GM18499 (cell line): Measurements from ENCODE around the gene ZBTB37.
"Not testable (repeated sequence)": the region's sequence is repeated elsewhere in the genome, so short reads cannot be mapped to it uniquely, and the experiment has no call there.

ENCODE experiments used
- ATAC-seq: cut with Tn5 transposase; IDR thresholded peaks from one replicate; pipeline ENCODE4 v1.9.1; 2021; ENCODE audit warnings: moderate number of reproducible peaks; ENCODE audit not compliant: insufficient read depth, unreplicated experiment

The ZBTB37 gene

DNA sequence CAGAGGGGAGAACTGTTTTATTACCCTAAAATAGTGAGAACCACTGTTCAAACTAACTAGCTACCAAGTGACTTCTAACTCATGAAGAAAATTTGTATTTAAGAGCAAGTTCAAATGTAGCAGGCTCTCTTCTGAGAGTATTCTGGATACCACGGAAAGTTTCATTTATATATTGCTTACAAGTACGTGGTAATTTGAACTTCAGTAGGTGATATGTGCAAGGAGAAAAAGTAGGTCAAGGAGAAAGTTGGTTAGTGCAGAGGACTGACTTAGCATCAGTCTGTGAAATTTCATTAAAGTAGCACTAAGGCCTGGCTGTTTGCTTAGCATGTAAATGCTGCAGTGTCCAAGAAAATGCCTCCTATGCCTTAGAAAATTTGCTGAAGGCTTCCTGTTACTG lies 32.2 kb downstream of the ZBTB37 start:
- no peak for ATAC-seq

DNA sequence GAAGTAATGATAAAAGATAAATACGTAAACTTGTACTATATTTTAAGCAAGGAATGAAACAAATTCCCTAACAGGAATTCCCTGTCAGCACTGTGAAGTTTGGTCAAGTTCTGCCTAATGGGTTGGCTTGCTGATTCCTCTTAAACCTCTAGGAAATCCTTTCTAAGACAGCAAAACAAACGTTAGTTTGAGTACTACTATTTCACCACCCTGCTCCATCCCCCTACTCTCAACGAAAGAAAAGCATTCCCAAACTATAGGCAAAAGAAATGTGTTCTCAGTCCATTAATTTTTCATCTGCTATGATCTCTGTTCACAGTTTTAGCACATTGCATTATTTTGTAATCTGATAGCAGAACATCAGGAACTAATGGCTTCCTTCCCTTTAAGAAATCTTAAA lies 32.8 kb downstream of the ZBTB37 start:
- no peak for ATAC-seq

DNA sequence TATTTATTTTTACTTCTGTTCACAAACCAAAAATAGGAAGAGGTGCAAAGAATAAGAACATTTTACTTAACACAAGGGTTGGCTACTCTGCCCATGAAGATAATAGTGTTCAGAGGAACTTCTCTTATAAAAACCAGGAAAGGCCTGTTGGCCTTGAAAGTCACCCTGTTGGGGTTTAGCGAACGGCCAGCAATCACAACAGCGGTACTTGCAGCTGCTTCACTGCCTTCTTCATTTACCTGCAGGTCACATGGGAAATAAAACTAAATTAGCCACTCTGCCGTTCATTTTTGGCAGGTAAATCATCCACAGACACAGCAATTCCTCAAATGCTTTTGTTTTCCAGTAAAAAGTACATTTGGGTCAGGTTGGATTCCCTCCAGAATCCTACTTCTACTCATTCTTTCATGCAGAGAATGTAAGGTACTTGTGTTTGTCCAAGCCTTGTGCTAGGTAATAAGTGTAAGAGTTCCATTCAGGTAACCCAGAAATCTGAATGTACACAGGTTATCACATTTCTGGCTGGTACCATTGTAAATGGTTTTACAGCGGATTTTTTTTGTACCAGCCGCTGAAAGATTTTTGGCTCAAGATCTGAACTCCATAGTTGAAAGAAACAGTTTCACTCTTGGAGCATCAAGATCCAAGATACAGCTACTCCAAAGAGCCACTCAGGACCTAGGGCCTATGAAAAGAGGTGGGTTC lies 35.8 kb downstream of the ZBTB37 start:
- no peak for ATAC-seq

DNA sequence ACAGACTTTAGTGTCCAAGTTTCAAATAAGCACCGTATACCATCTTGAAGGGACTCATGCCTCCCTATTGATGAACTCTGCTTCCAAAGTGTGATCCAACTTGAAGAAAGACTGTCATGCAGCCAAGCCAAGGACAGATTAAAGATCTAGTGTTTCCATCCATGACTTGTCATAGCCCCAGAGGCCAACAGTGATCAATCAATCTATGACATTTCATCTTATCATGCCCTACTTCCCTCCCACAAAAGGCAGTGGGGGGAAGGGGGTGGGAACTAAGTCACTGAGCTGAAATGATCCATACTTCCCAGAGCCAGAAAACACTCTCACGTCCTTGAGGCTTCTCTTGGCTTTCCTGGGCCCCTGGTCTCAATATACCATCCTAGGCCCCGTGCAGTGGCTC lies 44.9 kb downstream of the ZBTB37 start:
- no peak for ATAC-seq

DNA sequence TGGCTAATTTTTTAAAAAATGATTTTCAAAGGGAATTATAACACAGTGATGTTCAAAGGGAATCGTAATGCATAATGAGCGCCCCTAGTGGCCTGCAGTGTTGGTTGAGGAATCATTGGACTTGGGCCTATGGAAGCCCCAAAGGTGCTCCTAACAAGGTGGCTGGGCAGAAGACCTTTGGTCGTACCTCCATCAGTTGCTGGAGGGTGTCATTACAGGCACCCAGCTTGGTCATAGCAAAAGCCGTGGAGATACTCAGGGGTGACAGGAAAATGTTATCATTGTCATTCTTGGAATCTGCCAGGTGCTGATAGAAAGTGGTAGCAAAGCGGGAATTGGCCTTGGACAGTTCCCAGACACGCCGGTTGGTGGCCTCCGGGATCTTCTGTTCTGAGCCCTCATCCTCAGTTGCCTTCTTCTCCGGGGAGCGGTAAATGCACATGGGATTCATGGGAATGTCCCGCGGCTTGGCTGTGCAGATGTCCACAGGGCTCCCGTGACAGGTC lies 46.2 kb downstream of the ZBTB37 start:
- ATAC-seq: no peak

DNA sequence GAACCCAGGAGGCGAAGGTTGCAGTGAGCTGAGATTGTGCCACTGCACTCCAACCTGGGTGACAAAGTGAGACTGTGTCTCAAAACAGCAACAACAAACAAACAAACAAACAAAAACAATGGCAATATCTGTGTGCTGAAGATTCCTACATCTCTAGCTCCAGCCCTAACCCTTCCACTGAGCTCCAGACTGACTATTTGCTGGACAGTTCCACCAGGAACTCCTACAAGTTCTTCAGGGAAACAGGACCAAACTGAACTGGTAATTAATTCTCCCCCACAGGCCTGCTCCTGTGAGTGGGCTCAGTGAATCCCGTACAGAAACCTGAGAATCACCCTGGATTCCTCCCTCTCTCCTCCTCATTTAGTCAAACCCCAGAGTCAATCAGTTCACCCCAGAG lies 47.4 kb downstream of the ZBTB37 start:
- ATAC-seq: no peak

DNA sequence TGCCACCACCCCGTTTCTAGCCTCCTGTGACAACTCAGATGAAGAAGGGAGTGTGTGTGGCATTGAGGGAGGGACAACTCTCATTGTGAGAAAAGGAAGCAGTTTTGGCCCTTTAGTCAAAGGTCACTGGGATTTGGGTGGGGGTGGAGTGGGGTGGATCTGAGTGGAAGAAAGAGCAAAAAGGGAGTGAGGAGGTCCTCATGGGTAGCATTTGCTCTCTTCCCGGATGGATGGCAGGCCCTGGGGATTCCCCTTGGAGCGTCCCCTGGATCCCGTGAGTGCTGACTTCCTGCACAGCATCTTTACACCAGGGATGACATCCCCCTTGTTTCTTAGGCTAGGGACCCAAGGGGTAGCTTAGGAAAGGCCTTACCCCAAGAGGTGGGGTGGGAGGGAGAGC lies 48.5 kb downstream of the ZBTB37 start:
- no peak for ATAC-seq

DNA sequence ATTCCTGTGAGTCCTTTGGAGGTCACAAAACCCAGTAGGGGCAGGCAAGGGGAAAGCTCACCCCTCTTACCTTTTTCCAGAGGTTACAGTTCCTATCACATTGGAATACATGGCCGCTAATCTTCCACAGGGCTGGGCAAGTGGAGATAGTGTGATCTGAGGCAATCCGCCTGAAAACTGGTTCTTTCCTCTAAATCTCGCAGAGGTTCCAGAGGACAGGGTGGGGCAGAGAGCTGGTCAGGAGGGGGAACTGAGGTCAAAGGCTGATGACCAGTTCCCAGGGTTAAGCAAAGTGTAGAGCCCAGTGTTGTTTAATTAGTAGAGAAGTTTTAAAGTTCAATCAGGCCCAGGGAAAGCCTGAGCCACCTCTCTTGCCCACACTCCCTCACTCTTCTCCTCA lies 49.0 kb downstream of the ZBTB37 start, which contains the start of gene SERPINC1:
TSS of gene SERPINC1 (minus strand) at position 179 of the 400 bp plus-strand sequence. CDS start at position 111, 68 bp downstream.
- ATAC-seq: no peak

DNA sequence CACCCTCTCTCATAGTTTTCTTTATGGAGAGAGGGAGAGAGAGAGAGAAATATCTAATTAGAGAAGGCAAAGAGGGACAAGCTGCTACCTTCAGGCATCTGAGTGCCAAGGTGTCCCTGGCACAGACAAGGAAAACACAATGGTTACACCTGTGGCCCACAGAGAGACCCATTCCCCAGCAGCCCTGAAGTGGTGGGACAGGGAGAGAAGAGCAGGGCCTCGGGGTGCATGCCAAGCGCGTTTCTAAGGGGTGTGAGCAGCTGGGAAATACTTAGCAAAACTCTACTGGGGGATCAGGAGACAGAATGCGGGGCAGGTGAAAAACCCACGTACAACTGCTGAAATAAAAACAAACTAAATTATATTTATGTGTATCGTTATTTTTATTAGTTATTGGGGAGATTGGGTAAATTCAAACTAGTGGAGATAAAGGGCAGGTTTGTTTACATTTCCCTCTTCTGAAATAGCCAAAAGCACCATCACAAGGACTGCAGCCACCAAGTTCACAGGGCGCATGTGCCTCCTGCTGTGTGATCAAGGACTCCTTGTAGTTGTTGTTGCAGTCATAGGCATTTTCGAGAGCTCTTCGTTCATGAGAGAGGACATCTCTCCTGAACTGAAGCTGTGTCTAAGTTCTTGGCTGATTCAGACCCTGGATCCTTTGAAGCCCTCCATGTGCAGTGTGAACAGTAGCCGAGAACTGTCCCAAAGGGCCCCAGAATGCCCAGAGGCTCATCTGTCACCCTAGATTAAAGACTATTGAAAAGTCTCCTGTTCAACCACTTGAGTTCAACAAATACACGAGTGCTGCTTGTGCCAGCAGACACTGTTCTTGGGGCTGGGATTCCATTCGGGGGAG lies 49.7 kb downstream of the ZBTB37 start:
- no peak for ATAC-seq

DNA sequence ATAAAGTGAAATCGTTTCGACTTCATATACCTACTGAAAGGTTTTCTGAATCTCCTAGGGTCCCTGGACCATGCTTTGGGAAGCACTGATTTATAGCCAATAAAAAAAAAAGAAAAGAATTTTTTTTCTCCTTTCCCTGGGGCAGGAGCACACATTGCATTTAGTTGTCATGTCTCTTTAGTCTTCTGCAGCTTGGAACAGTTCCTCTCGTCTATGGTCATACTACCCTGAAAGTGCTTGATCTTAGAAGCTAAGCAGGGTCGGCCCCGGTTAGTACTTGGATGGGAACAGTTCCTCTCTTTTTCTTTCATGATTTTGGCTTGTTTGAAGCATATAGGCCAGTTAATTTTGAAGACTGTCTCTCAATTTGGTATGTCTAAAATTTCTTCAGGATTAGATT lies 52.7 kb downstream of the ZBTB37 start:
- ATAC-seq: no peak

DNA sequence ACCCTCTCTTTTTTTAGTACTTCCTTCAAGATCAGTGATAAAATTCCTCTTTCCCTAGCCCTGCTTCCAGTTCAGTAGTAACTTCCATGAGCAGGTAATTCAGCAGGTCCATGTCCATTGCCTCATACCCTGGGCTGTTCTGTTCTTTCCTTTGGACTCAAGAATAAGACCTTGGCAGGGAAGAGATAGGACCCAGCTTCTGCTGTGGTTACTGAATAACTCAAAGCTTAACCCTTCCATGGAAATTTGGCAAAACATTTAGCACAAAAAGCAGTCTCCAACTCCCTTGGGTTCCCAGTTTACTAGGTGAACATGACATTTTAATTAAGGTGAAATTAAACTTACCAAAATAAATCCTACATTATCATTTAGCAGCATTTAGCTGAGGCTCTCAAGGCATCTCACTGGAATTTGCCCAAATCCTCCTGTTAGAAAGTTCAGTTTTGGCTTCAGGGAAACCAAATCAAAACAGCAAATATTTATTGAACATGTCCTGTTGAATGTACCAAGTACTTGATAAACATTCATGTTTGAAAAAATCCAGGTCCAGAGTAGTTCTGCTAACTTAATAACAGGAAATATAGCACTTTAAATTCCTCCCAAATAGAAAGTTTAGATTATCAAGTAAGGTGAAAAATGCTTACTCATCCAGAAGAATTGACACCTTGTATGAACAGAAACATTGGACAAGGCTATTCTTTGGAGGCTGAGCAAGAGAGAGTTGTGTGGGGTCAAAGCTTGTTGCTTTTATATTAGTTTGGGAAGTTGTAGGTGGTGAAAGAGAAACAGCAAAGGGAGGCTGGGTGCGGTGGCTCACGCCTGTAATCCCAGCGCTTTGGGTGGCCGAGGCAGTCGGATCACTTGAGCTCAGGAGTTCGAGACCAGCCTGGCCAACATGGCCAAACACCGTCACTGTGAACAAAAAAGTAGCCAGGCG lies 57.4 kb downstream of the ZBTB37 start:
- no peak for ATAC-seq

DNA sequence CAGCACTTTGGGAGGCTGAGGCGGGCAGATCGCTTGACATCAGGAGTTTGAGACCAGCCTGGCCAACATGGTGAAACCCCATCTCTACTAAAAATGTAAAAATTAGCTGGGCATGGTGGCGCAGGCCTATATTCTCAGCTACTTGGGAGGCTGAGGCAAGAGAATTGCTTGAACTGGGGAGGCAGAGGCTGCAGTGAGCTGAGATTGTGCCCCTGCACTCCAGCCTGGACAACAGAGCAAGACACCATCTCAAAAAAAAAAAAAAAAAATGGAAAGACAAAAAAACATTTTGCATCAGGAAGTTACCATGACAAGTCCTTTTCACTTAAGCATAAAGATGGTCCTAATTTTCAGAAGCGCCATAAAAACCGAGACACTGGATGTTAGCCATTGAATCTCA lies 62.4 kb downstream of the ZBTB37 start:
- ATAC-seq: not testable (repeated sequence)

DNA sequence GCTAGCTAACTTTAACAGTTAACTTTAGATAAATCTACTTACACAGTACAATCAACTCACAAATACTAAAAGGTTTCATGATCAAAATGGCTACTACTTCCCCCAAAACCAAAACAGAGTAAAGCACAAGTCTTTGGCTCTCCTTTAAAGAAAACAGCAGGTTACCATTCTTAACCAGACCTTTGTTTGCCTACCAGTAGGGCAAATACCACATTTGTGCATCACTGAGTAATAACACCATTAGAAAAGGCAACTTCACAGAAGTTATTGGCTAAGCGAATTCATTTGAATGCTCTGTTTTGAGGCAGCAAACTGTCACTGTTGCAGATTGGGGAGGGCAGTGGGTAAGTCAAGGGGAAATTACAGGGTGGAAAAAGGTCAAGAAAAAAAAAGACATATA lies 66.3 kb downstream of the ZBTB37 start:
- ATAC-seq: no peak

DNA sequence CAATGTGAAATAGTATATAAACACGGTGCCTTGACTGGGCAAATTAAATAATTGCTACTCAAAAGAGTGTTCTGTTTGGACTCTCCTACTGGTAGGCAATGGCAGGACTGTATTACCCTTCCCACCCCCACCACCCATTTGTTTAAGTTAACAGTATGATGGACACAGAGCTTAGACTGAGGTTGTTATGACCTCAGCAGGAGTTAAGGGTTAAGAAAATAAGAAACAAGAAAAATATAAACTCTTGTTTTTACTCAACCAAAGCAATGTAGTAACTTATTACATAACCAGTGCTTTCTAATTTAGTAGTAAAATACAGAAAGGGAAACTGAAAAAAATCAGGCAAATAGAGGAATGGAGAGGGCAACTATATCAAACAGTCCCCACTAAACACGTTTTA lies 68.9 kb downstream of the ZBTB37 start:
- ATAC-seq: no peak

DNA sequence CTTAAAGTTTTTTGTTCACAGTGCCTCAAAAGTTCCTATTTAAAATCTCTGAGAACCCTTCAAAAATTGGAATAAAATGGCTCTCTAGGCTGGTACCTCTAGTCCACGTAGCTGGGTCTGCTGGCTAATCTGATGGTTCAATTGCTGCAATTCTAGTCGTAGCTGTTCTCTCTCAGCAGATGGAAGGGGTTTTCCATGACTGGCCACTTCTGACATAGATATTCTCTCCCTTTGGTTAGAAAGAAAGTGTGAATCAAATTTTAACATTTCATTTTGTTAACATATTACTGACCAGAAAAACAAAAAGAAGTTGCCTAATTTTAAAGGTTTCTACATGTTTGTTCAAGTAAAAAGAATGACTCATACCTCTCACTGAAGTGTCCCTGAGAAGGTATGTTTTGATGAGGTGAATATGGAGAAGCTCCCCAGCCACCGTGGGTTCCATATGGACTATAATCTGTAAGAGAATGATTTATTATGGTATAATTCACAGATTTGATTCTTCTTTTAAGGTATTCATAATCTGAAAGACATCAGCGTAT lies 78.3 kb downstream of the ZBTB37 start:
- ATAC-seq: no peak

DNA sequence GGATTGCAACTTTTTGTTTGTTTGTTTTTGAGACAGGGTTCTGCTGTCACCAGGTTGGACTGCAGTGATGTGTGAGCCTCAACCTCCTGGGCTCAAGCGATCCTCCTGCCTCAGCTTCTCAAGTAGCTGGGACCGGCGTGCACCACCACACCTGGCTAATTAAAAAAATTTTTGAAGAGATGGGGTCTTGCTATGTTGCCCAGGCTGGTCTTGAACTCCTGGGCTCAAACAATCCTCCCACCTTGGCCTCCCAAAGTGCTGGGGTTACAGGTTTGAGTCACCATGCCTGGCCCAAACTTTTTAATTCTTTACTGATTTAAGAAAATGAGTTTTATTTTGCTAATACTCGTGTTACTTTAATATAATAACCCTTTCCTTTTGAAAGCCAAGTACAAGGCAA lies 80.4 kb downstream of the ZBTB37 start:
- no peak for ATAC-seq
